ENCODE measurements around the gene CDCA7. TPM values are rescaled to one million over a fixed set of nuclear protein-coding genes. Genes with fewer than 3 reads are reported as not detected.
"Not testable (repeated sequence)": the region's sequence is repeated elsewhere in the genome, so short reads cannot be mapped to it uniquely, and the experiment has no call there.

Gene CDCA7
- total and polyA plus RNA-seq, 2 donors = 2.4 to 10.1 TPM

DNA sequence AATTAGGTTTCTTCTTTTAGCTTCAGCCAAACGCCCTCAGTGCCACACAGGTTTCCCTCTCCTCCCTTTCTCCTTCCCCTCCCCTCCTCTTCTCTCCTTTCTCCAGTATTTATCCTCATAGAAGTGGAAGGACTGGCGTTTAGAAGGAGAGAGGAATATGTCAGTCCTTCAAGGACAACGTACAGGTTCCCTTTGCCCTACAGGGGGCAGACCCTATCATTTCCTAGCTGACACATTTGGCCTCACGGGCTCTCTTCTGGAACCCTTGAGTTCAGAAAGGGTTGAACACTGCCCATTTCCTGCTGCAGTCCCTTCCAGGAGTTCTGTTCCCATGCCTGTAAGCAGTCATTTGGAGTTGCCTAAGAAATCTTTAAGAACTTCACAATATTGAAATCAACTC is 46.1 kb downstream of the CDCA7 start:
- no peak for DNase-seq (ENCODE audit: extremely low spot score)

DNA sequence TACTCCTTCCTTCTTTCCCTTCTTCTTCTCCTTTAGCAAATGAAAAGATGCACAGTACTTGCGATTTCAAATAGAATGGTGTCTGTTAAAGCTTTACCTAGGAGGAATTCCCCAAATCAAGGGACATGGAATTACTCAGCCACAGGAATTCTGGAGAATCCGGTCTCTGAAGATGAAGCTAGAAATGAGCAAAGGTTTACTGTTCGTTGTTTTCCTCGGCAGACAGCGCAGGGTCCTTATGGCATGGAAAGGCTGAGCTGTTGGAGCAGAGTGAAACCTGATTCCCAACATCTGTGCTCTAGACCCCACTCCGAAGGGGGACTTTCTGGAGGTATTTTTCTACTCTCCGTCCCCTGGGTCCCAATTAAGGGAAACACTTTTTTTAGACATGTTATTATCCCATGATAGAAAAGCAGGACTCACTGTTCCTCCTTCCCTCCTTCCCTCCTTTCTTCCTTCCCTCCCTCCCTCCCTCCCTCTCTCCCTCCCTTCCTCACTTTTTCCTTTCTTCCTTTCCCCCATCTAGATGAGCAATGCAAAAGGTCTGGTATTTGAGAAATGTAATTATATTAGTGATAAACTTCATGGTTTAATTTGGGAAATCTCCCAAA is 47.1 kb downstream of the CDCA7 start:
- H3K36me3 ChIP-seq (ENCODE audit: insufficient read depth) = no peaks in the 10 kb centered on the region
- WGBS = 6% methylated on average over 7 of the region's 7 CpGs
- no peaks in the 10 kb centered on the region for H3K4me1 ChIP-seq (ENCODE audit: insufficient read depth)
- H3K27ac ChIP-seq (ENCODE audit: low read depth) = no peak overlapping the region
- no peak overlapping the region for H3K4me3 ChIP-seq (ENCODE audit: low read depth, low read length)
- DNase-seq (ENCODE audit: extremely low spot score) = no peak

More for the DNA sequence above, 46.1 kb downstream of the CDCA7 start:
- Histone ChIP-seq H3K27ac (ENCODE audit: low read depth) (no peak overlapping the region), H3K4me1 (ENCODE audit: insufficient read depth) (no peaks in the 10 kb centered on the region), H3K36me3 (ENCODE audit: insufficient read depth) (no peaks in the 10 kb centered on the region), H3K4me3 (ENCODE audit: low read depth, low read length) (no peak overlapping the region)
- WGBS = 48% methylated on average over 4 of the region's 4 CpGs

DNA sequence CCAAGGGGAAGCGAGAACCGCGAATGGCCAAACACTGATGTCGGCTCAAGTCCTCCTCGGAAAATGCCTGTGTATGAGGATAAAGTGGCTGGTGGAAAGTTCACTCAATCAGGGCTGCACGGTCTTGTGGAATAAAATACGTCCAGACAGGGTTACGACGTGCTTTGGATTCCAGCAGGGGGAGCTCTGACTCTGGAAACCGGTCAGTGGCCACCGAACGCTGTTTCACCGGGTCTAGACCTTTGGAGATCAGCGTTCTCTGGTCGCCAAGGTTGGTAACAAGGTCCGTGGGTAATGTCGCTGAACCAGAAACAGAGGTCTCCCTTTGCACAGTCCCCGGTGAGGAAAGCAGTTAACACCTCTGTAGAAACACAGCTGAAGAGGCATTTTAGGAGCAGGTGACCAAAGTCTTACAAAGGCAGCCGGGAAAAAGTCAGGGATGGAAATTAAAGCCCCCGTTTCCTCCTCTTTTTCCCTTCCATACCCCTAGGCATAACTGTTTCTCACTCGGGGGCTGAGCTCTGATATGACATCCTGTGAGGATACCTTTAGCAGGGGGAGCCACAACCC is 47.8 kb downstream of the CDCA7 start:
- no peaks in the 10 kb centered on the region for H3K36me3 ChIP-seq (ENCODE audit: insufficient read depth)
- H3K4me1 ChIP-seq (ENCODE audit: insufficient read depth) = no peaks in the 10 kb centered on the region
- no peak overlapping the region for H3K27ac ChIP-seq (ENCODE audit: low read depth)
- peak; percentile 58 for DNase-seq (ENCODE audit: extremely low spot score)
- no peak overlapping the region for H3K4me3 ChIP-seq (ENCODE audit: low read depth, low read length)
- 5% methylated on average over 21 of the region's 21 CpGs for WGBS

DNA sequence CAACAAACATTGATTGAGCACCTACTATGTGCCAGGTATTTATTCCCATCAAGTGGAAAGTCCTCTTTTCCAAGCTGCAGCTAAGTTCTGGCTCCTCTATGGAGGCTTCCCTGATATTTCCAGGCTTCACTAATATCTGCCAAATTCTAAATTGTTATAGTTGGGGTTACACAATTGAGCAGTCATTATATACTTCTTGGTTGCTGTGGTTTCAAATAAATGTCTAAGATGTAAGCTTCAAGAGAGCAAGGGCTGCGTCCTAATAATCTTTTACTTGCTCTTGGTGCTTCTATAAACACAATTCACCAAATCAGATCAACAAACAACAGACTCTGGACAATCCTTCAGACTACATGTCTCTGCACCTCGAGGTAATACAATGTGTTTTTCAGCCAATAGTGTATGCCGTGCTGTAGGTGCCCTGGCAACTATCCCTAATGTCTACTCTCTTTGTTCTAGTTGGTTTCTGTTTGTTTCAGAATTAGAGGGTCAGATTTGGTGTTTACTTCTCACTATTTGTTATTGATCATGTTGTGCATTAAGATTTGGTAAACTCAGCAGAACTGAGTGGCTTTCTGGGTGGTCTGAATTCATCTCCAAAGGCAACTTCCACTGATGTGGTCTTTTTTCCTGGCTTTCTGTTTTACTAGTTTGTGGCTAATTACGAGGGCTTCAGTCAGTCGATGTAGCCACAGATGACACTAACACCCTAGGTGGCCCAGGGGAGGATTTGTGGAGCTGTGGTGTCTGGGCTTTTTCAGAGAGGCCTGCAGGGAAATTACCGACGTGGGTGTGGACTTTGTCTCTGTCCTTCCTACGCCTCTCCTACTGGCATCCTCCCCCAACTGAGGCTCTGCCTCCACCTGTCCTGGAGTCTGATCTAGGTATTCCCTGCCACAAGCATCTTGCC is 50.4 kb downstream of the CDCA7 start:
- no peak overlapping the region for H3K4me3 ChIP-seq (ENCODE audit: low read depth, low read length)
- no peak overlapping the region for H3K27ac ChIP-seq (ENCODE audit: low read depth)
- 54% methylated on average over 8 of the region's 8 CpGs for WGBS
- H3K4me1 ChIP-seq (ENCODE audit: insufficient read depth) = no peaks in the 10 kb centered on the region
- H3K36me3 ChIP-seq (ENCODE audit: insufficient read depth) = no peaks in the 10 kb centered on the region
- DNase-seq (ENCODE audit: extremely low spot score) = no peak

DNA sequence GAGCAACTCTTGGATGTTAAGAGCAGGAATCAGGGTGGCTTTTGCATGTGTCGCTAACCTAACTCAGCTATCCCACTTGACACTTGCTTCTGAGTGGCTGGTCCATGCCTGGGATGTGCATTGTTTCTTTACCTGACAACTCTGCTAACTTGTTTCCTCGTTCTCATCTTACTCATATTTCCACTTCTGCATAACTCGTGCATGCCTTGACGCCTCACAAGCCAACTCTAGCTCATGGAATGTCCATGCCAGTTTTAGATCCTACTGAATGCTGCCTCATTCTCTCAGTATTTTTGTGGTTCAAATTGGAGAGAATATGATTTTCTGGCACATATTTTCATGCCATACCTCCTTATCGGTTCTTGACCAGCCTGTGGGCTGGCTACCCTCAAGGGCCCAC is 52.5 kb downstream of the CDCA7 start:
- Histone ChIP-seq H3K4me1 (ENCODE audit: insufficient read depth) (no peaks in the 10 kb centered on the region), H3K4me3 (ENCODE audit: low read depth, low read length) (no peak overlapping the region), H3K27ac (ENCODE audit: low read depth) (no peak overlapping the region), H3K36me3 (ENCODE audit: insufficient read depth) (no peaks in the 10 kb centered on the region)
- 88% methylated on average over 5 of the region's 5 CpGs for WGBS
- no peak for DNase-seq (ENCODE audit: extremely low spot score)

DNA sequence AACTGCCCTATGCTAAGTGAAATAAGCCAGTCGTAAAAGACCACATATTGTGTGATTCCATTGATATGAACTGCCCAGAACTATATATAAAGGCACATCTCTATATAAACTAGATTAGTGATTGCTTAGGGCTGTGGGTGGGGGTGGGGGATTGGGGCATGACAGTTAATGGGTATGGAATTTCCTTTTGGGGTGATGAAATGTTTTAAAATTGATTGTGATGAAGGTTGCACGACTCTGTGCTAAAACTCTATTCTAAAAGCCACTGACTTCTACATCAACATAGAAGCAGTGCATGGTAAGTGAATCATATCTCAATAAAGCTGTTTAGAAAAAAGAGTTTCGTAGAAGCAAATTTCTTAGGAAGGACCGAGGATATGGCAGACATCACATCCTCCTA is 53.0 kb downstream of the CDCA7 start:
- H3K4me3 ChIP-seq (ENCODE audit: low read depth, low read length) = no peak overlapping the region
- WGBS = 83% methylated on average over 4 of the region's 4 CpGs
- DNase-seq (ENCODE audit: extremely low spot score) = no peak
- no peaks in the 10 kb centered on the region for H3K4me1 ChIP-seq (ENCODE audit: insufficient read depth)
- H3K36me3 ChIP-seq (ENCODE audit: insufficient read depth) = no peaks in the 10 kb centered on the region
- no peak overlapping the region for H3K27ac ChIP-seq (ENCODE audit: low read depth)

DNA sequence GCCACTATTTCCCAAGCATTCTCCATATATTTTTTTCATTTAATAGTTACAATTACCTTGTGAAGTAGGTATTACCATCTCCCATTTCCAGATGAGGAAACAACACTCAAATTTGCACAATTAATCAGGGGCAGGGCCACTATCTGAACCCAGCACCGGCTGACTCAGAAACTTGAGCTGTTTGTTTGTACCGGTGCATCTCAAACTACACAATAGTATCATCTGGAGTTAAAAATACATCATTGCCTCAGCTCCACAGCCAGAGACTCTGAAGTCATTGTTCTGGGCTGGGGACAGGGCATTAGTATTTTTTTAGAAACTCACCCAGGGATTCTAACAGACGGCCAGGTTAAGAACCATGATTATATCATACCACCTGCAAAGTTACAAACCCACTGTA is 55.9 kb downstream of the CDCA7 start:
- 71% methylated on average over 3 of the region's 3 CpGs for WGBS
- H3K4me3 ChIP-seq (ENCODE audit: low read depth, low read length) = no peak overlapping the region
- no peaks in the 10 kb centered on the region for H3K4me1 ChIP-seq (ENCODE audit: insufficient read depth)
- DNase-seq (ENCODE audit: extremely low spot score) = no peak
- H3K27ac ChIP-seq (ENCODE audit: low read depth) = no peak overlapping the region
- no peaks in the 10 kb centered on the region for H3K36me3 ChIP-seq (ENCODE audit: insufficient read depth)

DNA sequence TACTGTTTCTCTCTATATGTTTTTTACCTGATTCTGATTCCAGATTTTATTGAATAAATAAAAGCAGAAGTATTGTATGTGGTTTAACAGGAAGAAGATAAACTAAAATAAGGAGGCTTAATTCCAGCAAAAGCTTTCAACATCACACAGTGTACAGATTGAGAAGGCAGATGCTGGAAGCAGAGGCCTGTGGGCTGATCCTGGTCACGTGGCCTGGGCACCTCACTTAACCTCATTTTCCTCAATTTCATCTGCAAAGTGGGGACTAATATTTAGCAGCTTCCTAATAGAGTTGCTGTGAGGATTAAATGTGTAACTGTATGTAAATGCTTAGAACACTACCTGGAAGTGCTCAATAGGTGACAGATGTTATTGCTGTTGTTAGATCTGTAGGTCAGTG is 58.0 kb downstream of the CDCA7 start:
- Histone ChIP-seq H3K4me1 (ENCODE audit: insufficient read depth) (no peaks in the 10 kb centered on the region), H3K36me3 (ENCODE audit: insufficient read depth) (no peaks in the 10 kb centered on the region), H3K27ac (ENCODE audit: low read depth) (no peak overlapping the region), H3K4me3 (ENCODE audit: low read depth, low read length) (no peak overlapping the region)
- no peak for DNase-seq (ENCODE audit: extremely low spot score)
- 59% methylated on average over 1 of the region's 1 CpG for WGBS

DNA sequence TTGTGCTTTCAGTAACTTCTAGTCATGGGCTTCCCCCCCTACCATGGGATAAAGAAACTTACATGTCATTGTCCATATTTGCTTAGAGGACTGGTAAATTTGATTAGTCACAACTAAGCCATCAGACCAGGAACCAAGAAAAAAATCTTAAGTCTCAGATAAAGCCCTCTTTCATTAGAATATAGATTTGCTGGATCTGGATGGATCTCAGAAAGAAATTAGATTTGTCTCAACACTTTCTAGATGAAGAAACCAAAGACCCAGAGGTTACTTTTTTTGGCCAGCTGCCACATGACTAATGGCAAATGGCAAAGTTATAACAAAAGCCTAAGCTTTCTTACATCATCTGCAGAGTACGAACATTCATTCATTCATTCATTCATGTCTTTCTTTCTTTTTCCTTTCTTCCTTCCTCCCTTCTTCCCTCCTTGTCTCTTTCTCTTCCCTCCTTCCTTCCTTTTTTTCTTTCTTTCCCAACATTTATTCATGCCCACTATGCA is 60.2 kb downstream of the CDCA7 start:
- WGBS = 70% methylated on average over 1 of the region's 1 CpG
- Histone ChIP-seq H3K4me3 (ENCODE audit: low read depth, low read length) (no peak overlapping the region), H3K36me3 (ENCODE audit: insufficient read depth) (no peaks in the 10 kb centered on the region), H3K27ac (ENCODE audit: low read depth) (no peak overlapping the region), H3K4me1 (ENCODE audit: insufficient read depth) (no peaks in the 10 kb centered on the region)
- no peak for DNase-seq (ENCODE audit: extremely low spot score)

DNA sequence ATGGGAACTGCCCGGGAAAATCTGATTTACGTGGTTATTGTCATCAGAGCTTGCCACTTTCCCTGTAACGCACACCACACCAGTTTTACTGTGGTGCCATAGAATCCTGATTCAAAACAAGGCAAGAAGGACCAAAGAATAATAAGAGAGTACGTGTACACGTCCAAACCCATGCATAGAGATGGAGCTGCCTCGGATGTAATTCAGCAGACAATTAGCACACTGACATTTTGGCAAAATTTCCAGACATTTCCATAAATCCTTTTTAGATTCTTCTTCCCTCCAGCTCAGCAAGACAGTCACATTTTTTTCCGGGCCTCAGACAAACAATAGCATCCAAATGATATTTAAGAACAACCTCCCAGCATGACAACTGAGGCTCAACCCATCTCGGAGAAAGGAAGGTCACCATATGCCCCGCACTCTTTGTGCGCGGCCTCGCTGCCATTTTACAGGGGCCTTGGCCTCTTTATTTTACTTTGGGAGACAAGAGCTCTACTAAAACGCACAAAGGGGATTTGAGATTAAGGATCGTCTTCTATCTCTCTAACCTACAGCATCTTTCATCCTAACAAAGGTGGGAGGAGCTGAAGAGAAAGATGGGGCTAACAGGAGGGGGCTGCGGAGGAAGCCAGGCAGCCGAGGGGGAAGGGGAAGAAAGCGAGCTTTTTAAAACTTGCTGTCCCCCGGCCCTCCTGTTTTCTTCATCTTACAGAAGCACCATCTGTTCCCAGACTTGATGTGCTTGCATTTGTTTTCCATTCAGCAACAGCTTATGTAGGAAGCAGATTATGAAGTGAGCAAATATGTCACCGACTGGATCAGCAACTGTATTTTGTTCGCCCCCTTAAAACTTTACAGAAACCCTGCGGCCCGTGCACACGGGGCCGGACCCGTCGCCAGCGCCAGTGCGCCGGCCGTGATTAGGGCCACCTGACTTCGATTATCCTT is 61.0 kb downstream of the CDCA7 start:
- 63% methylated on average over 31 of the region's 31 CpGs for WGBS
- Histone ChIP-seq H3K4me3 (ENCODE audit: low read depth, low read length) (no peak overlapping the region), H3K4me1 (ENCODE audit: insufficient read depth) (no peaks in the 10 kb centered on the region), H3K27ac (ENCODE audit: low read depth) (no peak overlapping the region), H3K36me3 (ENCODE audit: insufficient read depth) (no peaks in the 10 kb centered on the region)
- no peak for DNase-seq (ENCODE audit: extremely low spot score)

DNA sequence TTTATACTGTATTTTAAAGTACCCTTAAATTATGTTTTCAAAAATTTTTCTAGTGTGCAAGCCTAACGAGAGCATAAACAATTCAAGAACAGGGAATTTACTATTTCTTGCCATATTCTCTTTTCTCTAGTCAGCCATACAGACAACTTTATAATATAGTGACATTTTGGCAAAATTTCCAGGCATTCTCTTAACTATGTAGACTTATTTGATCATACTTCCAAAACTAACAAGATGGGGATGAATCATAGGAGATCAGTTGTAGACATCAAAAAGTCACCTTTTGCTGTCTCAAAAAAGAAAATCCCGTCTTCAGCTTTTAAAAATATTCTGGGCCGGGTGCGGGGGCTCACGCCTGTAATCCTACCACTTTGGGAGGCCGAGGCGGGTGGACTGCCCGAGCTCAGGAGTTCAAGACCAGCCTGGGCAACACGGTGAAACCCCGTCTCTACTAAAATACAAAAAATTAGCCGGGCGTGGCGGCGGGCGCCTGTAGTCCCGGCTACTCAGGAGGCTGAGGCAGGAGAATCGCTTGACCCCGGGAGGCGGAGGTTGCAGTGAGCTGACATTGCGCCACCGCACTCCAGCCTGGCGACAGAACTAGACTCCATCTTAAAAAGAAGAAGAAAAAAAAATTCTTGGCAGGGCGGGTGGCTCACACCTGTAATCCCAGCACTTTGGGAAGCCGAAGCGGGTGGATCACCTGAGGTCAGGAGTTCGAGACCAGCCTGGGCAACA is 61.9 kb downstream of the CDCA7 start:
- not testable (repeated sequence) for H3K4me3 ChIP-seq (ENCODE audit: low read depth, low read length); DNase-seq (ENCODE audit: extremely low spot score); H3K4me1 ChIP-seq (ENCODE audit: insufficient read depth); H3K36me3 ChIP-seq (ENCODE audit: insufficient read depth); H3K27ac ChIP-seq (ENCODE audit: low read depth)
- 96% methylated on average over 26 of the region's 26 CpGs for WGBS

DNA sequence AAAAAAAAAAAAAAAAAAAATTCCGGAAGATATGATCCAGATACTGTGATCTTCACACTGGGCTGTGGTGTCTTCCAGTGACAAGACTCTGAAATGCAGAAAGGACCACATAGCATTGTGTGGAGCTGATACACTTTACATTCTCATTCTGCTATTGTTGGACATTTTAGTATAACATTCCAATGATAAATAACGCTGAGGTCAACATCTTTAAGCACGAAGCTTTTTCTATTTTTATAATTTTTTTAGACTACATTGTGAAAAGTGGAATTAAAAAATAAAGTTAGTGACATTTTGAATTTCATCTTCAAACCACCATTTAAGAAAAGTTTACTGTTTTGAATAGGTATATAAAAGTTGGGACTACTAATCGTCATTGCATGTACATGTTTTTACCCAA is 62.7 kb downstream of the CDCA7 start:
- no peak for DNase-seq (ENCODE audit: extremely low spot score)
- WGBS = 92% methylated on average over 4 of the region's 4 CpGs
- Histone ChIP-seq H3K4me3 (ENCODE audit: low read depth, low read length) (no peak overlapping the region), H3K36me3 (ENCODE audit: insufficient read depth) (no peaks in the 10 kb centered on the region), H3K4me1 (ENCODE audit: insufficient read depth) (no peaks in the 10 kb centered on the region), H3K27ac (ENCODE audit: low read depth) (no peak overlapping the region)

DNA sequence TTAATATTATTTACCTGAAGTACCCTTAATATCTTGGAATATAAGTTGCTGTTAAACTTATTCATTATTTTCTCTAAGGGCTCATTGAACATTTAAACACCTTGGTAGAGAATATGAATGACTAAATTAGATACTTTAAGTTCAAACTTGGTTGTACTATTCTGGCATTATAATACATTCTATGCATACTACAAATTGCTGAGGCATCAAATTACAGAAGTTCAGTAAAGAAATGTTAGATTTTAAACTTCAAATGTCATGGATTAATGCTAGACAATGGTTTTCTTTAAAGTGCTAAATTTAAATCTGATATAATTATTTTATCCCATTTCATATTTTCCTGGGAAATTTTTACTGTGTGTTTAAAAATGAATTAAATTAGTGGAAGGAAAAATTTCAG is 63.1 kb downstream of the CDCA7 start:
- Histone ChIP-seq H3K4me1 (ENCODE audit: insufficient read depth) (no peaks in the 10 kb centered on the region), H3K36me3 (ENCODE audit: insufficient read depth) (no peaks in the 10 kb centered on the region), H3K27ac (ENCODE audit: low read depth) (no peak overlapping the region), H3K4me3 (ENCODE audit: low read depth, low read length) (no peak overlapping the region)
- no peak for DNase-seq (ENCODE audit: extremely low spot score)
